ENCODE data around the gene HAUS5.

DNA sequence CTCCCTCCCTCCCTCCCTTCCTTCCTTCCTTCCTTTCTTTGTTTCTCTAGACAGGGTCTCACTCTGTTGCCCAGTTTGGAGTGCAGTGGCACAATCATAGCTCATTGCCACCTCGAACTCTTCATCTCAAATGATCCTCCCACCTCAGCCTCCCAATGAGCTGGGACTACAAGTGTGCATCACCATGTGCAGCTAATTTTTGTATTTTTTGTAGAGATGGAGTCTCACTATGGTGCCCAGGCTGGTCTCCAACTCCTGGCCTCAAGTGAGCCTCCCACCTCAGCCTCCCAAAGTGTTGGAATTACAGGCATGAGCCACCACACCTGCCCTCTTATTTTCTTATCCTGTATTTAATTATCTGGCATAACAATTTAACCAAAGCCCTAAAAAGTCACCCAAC, 58.2 kb downstream of the HAUS5 start:
- TF ChIP-seq, protein P1, sequence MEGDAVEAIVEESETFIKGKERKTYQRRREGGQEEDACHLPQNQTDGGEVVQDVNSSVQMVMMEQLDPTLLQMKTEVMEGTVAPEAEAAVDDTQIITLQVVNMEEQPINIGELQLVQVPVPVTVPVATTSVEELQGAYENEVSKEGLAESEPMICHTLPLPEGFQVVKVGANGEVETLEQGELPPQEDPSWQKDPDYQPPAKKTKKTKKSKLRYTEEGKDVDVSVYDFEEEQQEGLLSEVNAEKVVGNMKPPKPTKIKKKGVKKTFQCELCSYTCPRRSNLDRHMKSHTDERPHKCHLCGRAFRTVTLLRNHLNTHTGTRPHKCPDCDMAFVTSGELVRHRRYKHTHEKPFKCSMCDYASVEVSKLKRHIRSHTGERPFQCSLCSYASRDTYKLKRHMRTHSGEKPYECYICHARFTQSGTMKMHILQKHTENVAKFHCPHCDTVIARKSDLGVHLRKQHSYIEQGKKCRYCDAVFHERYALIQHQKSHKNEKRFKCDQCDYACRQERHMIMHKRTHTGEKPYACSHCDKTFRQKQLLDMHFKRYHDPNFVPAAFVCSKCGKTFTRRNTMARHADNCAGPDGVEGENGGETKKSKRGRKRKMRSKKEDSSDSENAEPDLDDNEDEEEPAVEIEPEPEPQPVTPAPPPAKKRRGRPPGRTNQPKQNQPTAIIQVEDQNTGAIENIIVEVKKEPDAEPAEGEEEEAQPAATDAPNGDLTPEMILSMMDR (optimal IDR thresholded peaks at IDR 0.05 in 1 of 3, IDR thresholded peaks at IDR 0.05 in 1 of 3, conservative IDR thresholded peaks at IDR 0.05 in 1 of 3; ENCODE audit: extremely low read depth in 1 of 3, insufficient read depth in 2 of 3, low read length in 3 of 3): no peak
- no peak for TF ChIP-seq EZH2 (IDR thresholded peaks at IDR 0.05; ENCODE audit: low read length)

Data from keratinocyte (primary cell).